ENCODE data around the gene ERBIN.

GRCh38 chr5:65955746-65956145 is 29.4 kb downstream of the ERBIN start:
- TF ChIP-seq CTCF (IDR thresholded peaks at IDR 0.05; ENCODE audit: borderline replicate concordance, extremely low read depth, low read length, poor library complexity, severe bottlenecking) (no peak), EZH2 (IDR thresholded peaks at IDR 0.05; ENCODE audit: borderline replicate concordance, low read depth, low read length, severe bottlenecking) (no peak)

Data from DND-41 (cell line).